Superior temporal gyrus (tissue), 1 donor: ENCODE results near the gene KCNJ9.
"Not testable (repeated sequence)": the region's sequence is repeated elsewhere in the genome, so short reads cannot be mapped to it uniquely, and the experiment has no call there.

Experiments used
- DNase-seq: peaks from one replicate; pipeline ENCODE4 v3.0.0-alpha.2; 2016; ENCODE audit errors: extremely low spot score

KCNJ9 gene

GRCh38 chr1:160125746-160126145 lies 44.4 kb downstream of the KCNJ9 start:
- no peak for DNase-seq

DNA sequence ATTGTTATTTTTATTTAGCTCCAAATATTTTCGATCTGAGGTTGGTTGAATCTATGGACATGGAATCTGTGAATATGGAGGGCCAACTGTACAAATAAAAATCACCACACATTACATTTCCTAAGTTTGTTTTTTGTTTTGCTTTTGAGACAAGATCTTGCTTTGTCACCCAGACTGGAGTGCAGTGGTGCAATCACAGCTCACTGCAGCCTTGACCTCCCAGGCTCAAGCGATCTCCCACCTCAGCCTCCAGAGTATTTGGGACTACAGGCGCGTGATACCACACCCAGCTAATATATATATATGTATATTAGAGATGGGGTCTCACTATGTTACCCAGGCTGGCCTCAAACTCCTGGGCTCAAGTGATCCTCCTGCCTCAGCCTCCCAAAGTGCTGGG lies 45.0 kb downstream of the KCNJ9 start:
- not testable (repeated sequence) for DNase-seq

DNA sequence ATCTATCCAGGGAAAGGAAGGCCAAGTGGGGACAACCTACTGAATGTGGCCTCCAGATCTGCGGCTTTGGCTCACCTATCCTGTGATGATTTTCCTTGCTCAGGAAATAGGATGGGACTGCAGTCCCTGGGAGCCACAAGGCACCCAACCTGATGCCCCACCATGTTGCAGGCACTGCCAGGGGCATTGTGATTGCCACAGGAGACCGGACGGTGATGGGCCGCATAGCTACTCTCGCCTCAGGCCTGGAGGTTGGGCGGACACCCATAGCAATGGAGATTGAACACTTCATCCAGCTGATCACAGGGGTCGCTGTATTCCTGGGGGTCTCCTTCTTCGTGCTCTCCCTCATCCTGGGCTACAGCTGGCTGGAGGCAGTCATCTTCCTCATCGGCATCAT lies 46.0 kb downstream of the KCNJ9 start:
- DNase-seq, result no peak

DNA sequence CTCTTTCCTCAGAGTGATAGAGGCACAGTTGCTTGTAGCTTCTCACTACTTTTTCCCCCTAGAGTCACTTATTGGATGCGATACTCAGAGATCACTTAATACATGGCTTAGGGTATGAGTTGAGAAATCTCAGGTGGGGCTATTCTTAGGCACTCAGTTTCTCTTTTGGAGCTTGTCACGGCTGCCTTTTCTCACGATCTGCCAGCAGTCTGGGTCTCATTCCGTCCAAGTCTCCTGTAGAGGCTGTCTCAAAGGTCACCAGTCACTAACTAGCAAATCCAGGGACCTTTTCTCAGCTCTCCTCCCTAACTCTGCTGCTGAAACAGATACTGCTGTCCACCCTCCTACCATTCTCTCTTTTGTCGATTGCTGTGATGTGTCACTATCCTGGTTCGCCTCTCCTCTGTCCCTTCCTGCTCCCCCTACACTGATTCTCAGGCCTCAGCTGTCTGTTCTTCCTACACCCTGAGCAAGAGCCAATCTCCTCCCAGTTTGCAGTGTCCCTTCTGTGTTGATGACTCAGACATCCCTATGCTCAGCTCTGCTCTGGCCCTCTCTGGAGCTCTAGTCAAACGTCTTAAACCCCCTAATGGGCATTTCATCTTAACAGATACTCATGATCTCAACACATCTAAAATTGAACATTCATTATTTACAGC lies 46.7 kb downstream of the KCNJ9 start:
- peak; percentile 49 for DNase-seq

DNA sequence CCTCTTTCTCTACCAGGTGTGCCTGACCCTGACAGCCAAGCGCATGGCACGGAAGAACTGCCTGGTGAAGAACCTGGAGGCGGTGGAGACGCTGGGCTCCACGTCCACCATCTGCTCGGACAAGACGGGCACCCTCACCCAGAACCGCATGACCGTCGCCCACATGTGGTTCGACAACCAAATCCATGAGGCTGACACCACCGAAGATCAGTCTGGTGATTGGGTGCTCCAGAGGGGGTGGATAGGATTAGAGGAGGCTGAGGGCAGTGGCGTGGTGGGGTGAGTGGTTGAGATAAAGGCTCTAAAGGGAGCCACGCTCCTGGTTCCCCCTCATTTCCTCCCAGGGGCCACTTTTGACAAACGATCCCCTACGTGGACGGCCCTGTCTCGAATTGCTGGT lies 47.3 kb downstream of the KCNJ9 start:
- no peak for DNase-seq

DNA sequence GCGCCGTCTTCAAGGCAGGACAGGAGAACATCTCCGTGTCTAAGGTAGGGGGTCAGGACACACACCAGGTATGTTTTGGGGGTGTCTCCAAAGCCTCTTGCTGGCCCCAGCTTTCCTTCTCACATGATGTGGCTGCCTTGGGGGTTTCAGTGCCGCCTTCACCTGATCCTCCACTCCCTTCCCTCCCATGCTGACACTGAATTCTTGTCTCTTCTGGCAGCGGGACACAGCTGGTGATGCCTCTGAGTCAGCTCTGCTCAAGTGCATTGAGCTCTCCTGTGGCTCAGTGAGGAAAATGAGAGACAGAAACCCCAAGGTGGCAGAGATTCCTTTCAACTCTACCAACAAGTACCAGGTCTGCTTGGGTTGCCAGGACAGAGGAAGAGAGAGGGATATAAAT lies 47.7 kb downstream of the KCNJ9 start:
- no peak for DNase-seq

DNA sequence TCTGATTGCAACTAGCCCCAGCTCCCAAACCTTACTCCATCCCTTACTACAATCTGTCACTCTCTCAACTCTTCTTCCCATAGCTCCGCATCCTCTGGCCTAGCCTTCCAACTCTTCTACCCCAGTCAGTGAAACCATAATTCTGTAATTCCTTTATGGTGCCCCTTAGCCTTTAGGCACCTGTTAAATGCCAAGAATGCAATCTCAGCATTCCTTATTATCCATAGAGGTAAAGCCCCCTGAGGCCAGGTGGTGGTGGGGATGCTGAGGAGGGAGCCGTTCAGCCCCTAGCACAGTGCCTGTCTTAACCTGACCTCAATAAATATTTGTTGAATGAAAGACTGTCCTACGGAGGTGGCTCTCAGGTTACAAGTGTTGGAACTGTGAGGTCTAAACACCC lies 48.2 kb downstream of the KCNJ9 start:
- DNase-seq, result no peak

GRCh38 chr1:160129966-160130365 lies 48.6 kb downstream of the KCNJ9 start:
- no peak for DNase-seq

DNA sequence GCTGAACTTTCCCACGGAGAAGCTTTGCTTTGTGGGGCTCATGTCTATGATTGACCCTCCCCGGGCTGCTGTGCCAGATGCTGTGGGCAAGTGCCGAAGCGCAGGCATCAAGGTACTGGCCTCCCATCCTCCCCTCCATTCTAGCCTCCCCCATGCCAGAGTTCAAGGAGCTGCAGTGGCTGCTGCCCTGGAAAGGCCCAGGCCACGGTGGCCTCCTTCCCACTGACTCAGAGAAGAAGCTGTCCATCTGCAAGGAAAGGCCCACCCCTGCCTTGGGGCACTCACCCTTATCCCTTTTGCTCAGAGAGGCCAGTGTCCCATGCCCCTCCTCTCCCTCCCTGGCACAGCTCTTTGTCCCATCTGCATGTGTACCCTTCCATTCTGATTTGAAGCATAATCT lies 49.1 kb downstream of the KCNJ9 start:
- no peak for DNase-seq

DNA sequence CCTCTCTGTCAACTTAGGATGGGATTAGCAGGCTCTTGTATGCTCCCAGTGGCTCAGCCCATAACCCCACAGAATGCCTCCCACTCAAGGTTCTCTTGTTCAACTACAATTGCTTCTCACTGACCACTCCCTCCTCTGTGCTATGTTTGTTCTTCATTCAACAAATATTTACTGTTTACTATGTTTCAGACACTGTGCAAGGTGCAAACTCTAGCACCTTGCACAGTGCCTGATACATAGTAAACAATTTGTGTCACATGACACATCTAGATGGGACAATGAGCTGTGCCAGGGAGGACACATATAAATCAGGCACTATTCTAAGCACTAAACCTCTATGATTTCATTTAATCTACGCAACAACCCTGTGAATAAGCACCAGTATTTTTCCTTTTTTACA lies 49.6 kb downstream of the KCNJ9 start:
- DNase-seq, result no peak

DNA sequence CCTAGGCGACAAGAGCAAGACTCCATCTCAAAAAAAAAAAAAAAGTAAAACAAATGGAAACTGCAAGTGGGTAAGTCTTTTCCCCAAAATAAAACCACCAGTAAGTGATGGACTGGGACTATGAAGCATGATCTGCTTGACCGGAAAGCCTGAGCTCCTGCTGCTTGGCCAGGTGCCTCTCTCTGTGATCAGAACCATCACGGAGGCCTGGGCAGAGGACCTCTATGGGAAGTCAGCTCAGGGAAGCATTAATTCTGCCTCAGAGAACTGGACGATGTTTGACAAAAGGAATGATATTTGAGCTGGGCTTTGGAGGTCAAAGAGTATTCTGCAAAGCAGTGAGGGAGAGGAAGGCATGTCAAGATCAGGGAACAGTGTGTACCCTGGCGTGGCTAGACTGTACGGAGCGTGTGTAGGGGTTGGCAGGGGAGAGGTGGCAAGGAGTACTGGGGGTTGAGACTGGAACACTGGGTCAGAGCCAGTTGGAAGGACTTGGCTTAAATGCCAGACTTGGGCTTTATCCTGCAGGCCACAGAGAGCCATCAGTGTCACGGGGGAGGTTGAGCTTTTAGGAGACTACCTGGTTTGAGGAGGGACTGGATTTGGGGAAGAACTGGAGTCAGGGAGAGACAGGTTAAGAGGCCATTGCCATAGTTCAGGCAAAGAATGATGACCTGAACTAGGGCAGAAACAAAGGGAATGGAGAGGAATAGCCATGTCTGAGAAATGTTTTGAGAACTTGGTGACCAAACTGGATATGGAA lies 50.6 kb downstream of the KCNJ9 start:
- no peak for DNase-seq

DNA sequence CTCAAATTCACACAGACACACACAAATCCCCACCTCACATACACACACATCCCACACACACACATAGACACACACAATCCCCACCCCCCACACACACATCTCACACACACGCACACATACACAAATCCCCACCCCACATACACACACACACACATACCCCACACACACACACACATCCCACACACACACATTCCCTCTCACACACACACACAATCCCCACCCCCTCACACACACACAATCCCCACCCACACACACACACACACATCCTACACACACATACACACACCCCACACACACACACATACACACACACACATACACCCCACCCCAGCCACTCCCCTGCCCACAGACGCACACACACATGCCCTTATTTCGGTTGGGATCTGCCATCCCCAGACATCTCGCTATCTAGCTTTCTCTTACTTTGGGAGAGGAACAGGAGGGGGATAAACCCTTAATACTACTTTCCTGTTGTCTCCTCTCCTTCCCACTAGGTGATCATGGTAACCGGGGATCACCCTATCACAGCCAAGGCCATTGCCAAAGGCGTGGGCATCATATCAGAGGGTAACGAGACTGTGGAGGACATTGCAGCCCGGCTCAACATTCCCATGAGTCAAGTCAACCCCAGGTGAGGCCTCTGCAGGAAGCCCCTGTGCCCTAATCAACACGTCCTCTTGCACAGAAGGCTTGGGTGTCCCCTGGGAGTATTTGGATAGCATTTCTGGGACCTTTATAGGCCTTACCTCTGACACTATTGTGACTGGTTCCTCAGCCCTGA lies 52.8 kb downstream of the KCNJ9 start:
- no peak for DNase-seq

GRCh38 chr1:160134791-160135572 lies 53.6 kb downstream of the KCNJ9 start:
- DNase-seq, result no peak

- DNase-seq, result no peak
These were observed 55.0 kb downstream of the KCNJ9 start for GRCh38 chr1:160136121-160136925.

- DNase-seq, result no peak
These were observed 55.5 kb downstream of the KCNJ9 start for GRCh38 chr1:160136926-160137200.

GRCh38 chr1:160137216-160137862 lies 56.0 kb downstream of the KCNJ9 start:
- DNase-seq, result no peak

DNA sequence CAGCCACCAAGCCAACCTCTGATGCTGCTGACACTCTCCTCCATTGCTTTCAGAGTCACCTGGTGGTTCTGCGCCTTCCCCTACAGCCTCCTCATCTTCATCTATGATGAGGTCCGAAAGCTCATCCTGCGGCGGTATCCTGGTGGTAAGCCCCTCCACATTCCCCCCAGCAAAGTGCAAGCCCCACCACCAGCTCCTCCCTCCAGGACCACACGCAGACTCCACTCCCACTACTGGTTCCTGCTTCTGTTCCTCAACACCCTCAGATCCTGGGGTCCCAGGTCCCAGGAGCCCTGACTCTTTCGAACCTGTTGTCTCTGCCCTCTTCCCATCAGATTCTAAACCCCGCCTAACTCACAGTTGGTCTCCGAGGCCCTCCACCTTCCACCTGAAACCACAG lies 58.5 kb downstream of the KCNJ9 start:
- no peak for DNase-seq
